Adrenal gland (tissue), 5 donors: ENCODE data around the gene BMERB1.

Experiments used
- CTCF ChIP-seq, 6 experiments: fragments of 450-650 bp in 4 of 6; fragments of 200-600 bp in 2 of 6; sonication (generic) in 1 of 6; IDR thresholded peaks; 1 replicate in 5 of 6; 2 replicates in 1 of 6; pipeline versions ENCODE4 v1.5.1 to v1.8.0; 2016 to 2021; ENCODE audit warnings: antibody characterized with exemption in 6 of 6, mild to moderate bottlenecking in 2 of 6, moderate library complexity in 1 of 6
- POLR2A ChIP-seq, 2 donors: fragments of 450-650 bp; IDR thresholded peaks; one replicate each; pipeline ENCODE4 v1.6.1; 2017; ENCODE audit warnings: antibody characterized with exemption in 2 of 2, mild to moderate bottlenecking in 2 of 2, moderate library complexity in 1 of 2
- donor health status: DM: no; HTN: no; CAD: no.

GRCh38 chr16:15426796-15427195 is 7.6 kb upstream of the BMERB1 start:
- TF ChIP-seq POLR2A (IDR thresholded peaks at IDR 0.05) = no peak
- TF ChIP-seq CTCF (IDR thresholded peaks at IDR 0.05) = no peak
